Activated CD4-positive, CD25-positive, alpha-beta regulatory T cell treated with anti-CD3 and anti-CD28 coated beads, Interleukin-2, amount 50 U/mL, for 16 hours (primary cell): ENCODE results near the gene DEPP1.

Experiments used
- DNase-seq: peaks from one replicate; pipeline ENCODE4 v3.0.0-alpha.2; 2020; ENCODE audit warnings: low read depth, low spot score

DEPP1 gene

GRCh38 chr10:44934416-44935200 is 44.0 kb downstream of the DEPP1 start:
- no peak for DNase-seq

- no peak for DNase-seq
Measured at GRCh38 chr10:44933451-44934321, 44.9 kb downstream of the DEPP1 start.

- peak; percentile 58 for DNase-seq
Measured at GRCh38 chr10:44932517-44933450, 45.8 kb downstream of the DEPP1 start.

GRCh38 chr10:44931621-44932516 is 46.7 kb downstream of the DEPP1 start:
- DNase-seq = no peak

GRCh38 chr10:44930904-44931620 is 47.5 kb downstream of the DEPP1 start:
- DNase-seq = no peak

GRCh38 chr10:44929356-44930255 is 49.0 kb downstream of the DEPP1 start:
- DNase-seq = no peak

GRCh38 chr10:44928462-44928861 is 50.1 kb downstream of the DEPP1 start:
- DNase-seq = no peak

- DNase-seq = no peak
Measured at GRCh38 chr10:44927352-44927751, 51.3 kb downstream of the DEPP1 start.

GRCh38 chr10:44926751-44927351 is 51.8 kb downstream of the DEPP1 start:
- no peak for DNase-seq
